NCI-H2171 treated with DMSO at 0.1 percent for 48 hours (cell line): ENCODE results near the gene ADGRL2.

ENCODE experiments used
- DNase-seq: peaks from one replicate; lab custom pipeline; 2025; lab: John Stamatoyannopoulos, UW

Gene ADGRL2

GRCh38 chr1:81800695-81801650 is at the start of gene ADGRL2:
Gene ADGRL2, plus strand, starts transcription at chr1:81800934. Its CDS starts 36,051 bp downstream, at chr1:81836985.
- peak; percentile 88 for DNase-seq

- DNase-seq = no peak
Observed at GRCh38 chr1:81752840-81753239, 47.9 kb upstream of the ADGRL2 start.

- no peak for DNase-seq
Observed at GRCh38 chr1:81754424-81754823, 46.3 kb upstream of the ADGRL2 start.

GRCh38 chr1:81756872-81757271 is 43.9 kb upstream of the ADGRL2 start:
- DNase-seq = no peak

DNA sequence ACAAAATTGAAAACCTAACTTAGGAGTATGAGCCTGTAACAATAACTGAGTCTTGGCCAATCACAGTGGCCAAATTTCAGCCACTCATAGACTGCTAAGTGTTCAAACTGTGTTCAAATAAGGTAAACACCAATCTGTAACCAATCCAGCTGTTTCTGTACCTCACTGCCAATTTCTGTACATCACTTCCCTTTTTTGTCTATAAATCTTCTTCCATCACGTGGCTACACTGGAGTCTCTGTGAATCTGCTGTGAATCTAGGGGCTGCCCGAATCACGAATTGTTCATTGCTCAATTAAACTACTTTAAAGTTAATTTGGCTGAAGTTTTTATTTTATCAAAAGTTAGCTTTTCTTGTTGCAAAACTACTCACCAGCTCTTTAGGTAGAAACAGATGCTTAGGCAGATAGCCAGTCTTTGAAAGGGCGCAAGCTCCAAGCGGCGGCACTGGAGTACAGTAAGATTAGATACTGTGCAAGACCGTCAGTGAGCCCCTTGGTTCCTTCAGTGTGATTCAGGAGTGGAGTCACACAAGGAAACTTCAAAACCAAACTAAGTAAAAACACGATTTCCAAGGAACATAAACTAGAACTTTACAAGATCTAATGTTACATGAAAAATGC is 43.2 kb upstream of the ADGRL2 start:
- no peak for DNase-seq

DNA sequence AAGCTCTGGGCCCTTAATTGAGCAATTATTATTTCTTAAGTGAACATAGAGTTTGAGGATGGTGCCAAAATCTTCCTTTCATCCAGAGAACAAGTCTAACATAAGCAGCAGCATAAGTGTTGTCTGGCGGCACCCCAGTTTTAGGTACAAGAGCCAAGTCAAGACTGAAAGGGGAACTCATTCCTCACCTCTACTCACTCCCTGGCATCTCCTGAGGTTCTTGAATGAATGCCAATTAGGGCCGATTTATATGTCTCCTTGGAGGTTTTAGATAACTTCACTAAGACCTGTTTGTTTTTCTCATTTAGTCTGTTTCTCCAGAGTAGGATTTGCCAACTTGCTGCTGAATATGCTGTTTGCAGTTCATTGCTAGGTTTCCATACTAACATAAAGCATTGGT is 42.6 kb upstream of the ADGRL2 start:
- DNase-seq = no peak

GRCh38 chr1:81760477-81761097 is 40.1 kb upstream of the ADGRL2 start:
- peak; percentile 23 for DNase-seq

GRCh38 chr1:81775510-81775909 is 25.2 kb upstream of the ADGRL2 start:
- no peak for DNase-seq

DNA sequence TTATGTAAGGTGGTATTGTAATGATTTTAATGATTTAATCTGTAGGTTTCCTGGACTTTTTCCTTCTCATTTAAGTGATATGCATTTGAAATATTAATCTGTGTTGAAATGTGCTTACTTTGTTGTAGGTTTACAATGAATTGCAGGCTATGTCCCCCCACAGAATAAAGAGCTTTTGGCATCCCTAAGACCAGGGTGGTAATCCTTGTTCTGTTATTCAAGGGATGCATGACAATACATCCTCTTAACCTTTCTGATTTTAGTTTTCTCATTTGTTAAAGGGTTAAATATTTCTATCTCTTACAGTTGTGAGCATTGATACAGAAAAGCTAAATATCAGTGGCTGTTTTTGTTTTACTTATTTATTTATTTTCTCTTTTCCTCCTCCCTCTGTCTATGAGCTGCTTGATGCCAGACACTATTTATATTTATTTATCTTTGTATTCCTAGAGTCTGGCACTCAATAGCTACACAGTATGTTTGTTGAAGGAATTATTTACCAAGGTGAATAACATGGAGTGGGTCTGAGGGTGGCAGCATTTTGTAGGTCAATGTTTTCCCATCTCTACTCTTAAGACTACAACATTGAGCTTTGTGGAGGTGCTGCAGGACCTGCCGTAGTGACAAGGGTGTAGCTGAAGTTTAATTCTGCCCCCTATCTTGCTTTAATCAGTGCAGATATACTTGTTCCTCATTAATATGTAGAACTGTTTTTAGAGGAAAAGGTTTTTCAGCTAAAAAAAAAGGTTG is 19.9 kb upstream of the ADGRL2 start:
- no peak for DNase-seq

GRCh38 chr1:81781749-81782148 is 19.0 kb upstream of the ADGRL2 start:
- no peak for DNase-seq

DNA sequence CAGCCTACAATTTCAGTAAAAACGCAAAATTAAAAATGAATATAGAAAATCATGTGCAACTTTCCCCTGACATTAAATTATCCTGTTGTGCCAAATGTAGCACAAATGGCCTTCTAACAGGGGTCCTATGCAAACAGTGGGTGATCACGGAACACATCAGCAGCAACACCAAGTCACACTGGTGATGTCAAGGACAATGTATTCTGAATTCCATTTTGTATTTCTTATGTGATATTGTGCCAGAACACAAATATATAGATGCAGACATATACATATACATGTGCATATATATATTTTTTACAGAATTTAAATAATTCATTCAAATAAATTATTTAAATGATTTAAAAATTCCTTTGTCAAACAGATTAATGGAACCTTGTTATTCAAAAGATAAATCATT is 8.6 kb upstream of the ADGRL2 start:
- no peak for DNase-seq

GRCh38 chr1:81797701-81798100 is 3.0 kb upstream of the ADGRL2 start:
- no peak for DNase-seq

DNA sequence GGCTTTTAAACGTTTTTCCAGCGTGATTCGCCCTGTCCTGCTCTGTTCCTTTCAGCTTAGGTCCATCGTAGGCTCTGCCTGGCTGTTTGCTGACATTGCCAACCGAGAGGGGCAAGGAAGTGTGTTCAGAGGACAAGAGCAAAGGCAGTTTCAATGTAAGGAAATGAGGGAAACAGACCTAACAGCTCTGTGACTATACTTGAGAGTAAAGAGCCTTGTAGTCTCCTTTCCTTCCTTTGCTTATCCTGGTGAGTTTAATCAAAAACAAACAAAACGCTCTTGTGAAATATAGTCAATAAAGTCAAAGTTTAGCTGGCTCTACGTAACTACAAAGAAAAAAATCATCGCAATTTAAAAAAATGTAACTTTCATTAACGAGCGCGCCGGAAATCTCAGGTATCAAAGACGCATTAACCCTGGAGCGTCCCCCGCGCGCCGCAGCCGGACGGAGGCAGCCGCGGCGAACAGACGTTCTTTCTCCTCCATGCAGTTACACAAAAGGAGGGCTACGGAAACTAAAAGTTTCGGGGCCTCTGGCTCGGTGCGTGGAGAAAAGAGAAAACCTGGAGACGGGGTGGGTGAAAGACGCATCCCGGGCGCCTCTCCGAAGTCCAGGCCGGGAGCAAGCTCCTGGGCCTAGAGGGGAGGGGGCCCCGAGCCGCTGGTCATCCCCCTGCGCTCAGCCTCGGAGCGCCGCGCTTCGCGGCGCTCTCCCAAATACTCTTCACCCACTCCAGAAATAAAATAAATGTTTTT is 617 bp upstream of the ADGRL2 start:
- peak; percentile 76 for DNase-seq

GRCh38 chr1:81801651-81802456 is 1.1 kb downstream of the ADGRL2 start:
- DNase-seq = peak; percentile 51

DNA sequence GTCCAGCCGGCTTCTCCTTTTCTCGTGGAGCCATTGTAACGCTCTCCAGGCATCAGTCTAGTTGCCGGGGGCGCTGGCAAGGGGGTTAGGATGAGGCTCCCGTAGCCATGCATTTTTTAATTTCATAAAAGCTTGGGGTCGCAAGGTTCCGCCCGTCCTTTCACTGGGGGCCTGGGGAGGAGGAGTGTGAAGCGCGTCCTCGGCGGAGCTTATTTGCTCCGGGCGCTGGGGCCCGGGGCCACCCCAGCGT is 1.6 kb downstream of the ADGRL2 start:
- DNase-seq = no peak

DNA sequence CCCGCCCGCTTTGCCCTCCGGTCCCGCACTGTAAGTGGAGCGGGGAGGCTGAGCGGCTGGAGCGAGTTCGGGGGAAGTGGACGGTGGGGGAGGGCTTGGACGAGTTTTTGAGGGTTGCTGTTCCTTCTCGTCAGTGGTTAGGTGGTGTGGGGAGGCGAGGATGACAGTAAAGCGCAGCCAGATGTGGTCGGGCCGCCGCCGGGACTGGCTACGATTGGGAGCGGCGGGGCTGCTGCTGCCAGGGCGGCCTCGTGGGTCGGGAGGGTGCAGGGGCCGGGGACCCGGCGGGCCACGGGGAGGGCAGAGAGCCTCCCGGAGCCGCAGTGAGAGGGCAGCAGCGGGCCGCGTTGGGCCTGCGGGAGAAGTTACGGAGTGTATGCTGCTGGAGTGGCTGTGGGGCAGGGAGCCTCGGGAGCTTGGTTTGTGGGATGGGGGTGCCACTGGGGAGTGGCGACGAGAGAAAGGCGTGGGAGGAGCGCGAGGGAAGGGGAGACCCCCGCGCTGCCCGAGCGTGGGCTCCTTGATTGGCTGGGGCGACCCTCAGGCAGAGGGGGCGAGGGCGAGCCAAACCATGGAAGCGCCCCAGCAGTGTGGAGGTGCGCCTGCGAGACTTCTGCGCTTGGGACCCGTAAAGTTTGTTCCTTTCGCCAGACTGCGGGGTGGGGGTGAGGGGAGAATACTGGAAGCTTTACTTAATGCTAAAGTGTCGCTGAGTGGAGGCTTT is 2.1 kb downstream of the ADGRL2 start:
- DNase-seq = peak; percentile 58

DNA sequence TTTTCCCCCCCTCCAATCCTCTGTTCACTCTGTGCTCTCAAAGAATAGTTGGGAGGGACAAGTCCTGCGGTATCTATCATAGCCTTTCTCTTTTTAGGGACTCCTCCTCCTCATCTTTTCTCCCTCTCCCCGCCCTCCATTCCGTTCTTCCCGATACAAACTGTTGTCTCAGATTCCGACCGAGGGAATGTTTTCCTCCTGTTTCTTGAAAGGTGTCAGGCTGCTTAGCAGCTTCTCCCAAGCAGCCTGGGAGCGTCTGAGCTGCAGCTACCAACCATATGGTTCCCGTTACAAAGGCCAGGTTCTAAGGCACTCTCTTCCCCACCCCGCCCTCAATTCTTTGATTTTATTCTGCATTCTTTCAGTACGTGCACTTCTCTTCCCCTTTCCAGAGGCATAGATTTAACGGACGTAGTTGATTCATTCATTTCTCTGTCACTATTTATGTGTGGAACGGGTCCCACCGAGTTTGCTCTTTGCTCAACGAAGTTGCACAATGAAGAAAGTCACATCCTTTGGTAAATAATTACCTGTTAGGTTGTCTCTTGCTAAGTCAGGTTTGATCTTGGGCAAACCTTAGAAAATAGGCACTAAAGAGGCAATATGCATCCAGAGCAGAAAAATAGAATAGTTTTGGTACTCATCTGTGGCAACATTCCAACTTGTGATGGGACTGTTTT is 2.8 kb downstream of the ADGRL2 start:
- peak; percentile 68 for DNase-seq

- no peak for DNase-seq
Observed at GRCh38 chr1:81804312-81804711, 3.6 kb downstream of the ADGRL2 start.
